Kidney epithelial cell (primary cell): ENCODE measurements around the gene CHRNE. TPM values are rescaled to one million over a fixed set of nuclear protein-coding genes. Genes with fewer than 3 reads are reported as not detected.

ENCODE experiments used
- DNase-seq: peaks from one replicate; pipeline ENCODE4 v3.0.0-alpha.2; 2010; ENCODE audit warnings: low read depth
- H3K27me3 ChIP-seq: 2 replicates; pipeline ENCODE4 v1.6.0; 2011; ENCODE audit warnings: low read length; ENCODE audit not compliant: control insufficient read depth, insufficient read depth
- H3K36me3 ChIP-seq: 2 replicates; pipeline ENCODE4 v1.5.1; 2011; ENCODE audit warnings: low read length; ENCODE audit not compliant: control insufficient read depth, insufficient read depth
- H3K4me3 ChIP-seq: 2 replicates; pipeline ENCODE4 v1.5.1; 2011; ENCODE audit warnings: low read depth, mild to moderate bottlenecking, control low read depth, low read length
- total RNA-seq: library from RNA; depleted of rRNA; stranded (reverse); fragments of >200 nt; gene quantifications from 2 replicates; pipeline ENCODE4 v1.2.3, GENCODE V29; 2015
- TF ChIP-seq, protein P1 (sequence below): IDR thresholded peaks from 2 replicates; pipeline ENCODE4 v1.5.1; 2011; ENCODE audit warnings: mild to moderate bottlenecking, moderate library complexity, low read length, control low read depth, inconsistent platforms; ENCODE audit not compliant: insufficient read depth, poor library complexity, severe bottlenecking

CHRNE gene
- total RNA-seq, 1 donor from 2014 or later = 2.0 TPM

DNA sequence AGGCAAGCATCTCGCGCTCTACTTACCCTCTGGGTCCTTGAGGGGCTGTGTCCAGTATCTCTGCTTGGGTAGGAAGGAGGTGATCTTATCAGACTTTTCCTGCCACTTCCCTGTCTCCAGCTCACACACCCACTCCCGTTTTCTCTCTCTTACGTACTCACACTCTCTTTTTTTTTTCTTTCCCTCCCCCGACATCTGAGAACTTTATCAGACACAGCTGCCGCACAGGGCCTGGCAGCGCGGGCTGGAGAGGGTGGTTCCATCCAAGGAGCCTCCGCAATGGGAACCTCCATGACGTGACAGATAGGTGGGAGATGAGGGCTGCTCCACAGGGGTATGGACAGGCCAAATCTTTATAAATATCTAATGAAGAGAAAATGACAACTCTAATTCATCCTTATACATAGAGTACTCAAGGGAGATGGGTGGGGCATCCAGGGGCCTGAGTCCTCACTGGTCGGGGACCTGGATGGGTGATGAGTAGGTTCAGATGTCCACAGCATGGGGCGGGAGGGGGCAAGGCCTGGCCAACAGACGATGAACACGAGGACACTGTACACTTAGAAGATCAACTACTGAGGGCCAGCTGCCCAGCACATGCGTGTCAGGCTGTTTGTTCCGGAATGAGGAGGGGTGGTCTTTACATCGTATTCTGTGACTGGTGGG, 46.5 kb downstream of the CHRNE start:
- Histone ChIP-seq H3K4me3 (no peak overlapping the region), H3K36me3 (no peaks in the 10 kb centered on the region), H3K27me3 (no peaks in the 10 kb centered on the region)
- no peak for DNase-seq
- TF ChIP-seq, protein P1, sequence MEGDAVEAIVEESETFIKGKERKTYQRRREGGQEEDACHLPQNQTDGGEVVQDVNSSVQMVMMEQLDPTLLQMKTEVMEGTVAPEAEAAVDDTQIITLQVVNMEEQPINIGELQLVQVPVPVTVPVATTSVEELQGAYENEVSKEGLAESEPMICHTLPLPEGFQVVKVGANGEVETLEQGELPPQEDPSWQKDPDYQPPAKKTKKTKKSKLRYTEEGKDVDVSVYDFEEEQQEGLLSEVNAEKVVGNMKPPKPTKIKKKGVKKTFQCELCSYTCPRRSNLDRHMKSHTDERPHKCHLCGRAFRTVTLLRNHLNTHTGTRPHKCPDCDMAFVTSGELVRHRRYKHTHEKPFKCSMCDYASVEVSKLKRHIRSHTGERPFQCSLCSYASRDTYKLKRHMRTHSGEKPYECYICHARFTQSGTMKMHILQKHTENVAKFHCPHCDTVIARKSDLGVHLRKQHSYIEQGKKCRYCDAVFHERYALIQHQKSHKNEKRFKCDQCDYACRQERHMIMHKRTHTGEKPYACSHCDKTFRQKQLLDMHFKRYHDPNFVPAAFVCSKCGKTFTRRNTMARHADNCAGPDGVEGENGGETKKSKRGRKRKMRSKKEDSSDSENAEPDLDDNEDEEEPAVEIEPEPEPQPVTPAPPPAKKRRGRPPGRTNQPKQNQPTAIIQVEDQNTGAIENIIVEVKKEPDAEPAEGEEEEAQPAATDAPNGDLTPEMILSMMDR = no peak

DNA sequence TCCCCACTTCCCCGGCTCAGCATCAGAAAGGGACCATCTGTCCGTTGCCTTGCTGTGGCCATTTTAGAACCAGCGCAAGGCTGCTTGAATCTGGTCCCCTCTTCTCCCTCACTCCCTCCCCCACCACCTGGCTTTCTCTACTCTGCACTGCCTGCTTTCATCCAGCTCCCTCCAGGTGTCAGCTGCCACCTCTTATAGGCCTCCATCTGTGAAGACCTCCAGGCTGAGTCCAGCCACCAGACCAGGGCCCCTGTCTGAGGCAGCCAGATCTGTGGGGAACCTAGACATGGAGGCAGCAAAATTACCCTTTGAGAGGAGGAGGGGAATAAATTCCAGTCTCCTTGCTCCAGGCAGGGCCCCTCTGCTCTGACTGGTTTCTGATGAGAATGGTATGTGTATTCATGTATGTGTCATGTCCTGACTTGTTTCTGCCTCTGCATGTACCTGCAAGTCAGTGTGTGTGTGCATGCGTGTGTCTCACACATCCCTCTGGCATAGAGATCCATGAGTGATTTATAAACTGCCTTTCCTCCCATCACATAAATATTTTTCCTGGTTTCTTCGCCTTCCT, 48.7 kb downstream of the CHRNE start:
- DNase-seq = no peak
- TF ChIP-seq, protein P1 = no peak
- H3K27me3 ChIP-seq = no peaks in the 10 kb centered on the region
- no peaks in the 10 kb centered on the region for H3K36me3 ChIP-seq
- H3K4me3 ChIP-seq = no peak overlapping the region

DNA sequence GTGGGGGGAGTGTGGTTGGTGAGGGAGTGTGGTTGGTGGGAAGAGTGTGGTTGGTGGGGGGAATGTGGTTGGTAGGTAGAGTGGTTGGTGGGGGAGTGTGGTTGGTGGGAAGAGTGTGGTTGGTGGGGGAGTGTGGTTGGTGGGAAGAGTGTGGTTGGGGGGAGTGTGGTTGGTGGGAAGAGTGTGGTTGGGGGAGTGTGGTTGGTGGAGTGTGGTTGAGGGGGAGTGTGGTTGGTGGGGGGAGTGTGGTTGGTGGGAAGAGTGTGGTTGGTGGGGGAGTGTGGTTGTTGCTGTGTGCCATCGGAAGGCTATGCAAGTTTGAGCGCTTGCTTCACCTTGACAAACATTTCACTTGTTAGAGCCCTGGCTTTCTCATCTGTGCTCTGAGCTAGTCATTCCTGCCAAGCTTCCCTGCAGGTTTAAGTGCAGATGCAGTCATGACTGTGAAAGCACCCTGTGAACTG, 49.7 kb downstream of the CHRNE start:
- no peaks in the 10 kb centered on the region for H3K36me3 ChIP-seq
- no peak overlapping the region for H3K4me3 ChIP-seq
- H3K27me3 ChIP-seq = no peaks in the 10 kb centered on the region
- TF ChIP-seq, protein P1 = no peak
- DNase-seq = no peak

DNA sequence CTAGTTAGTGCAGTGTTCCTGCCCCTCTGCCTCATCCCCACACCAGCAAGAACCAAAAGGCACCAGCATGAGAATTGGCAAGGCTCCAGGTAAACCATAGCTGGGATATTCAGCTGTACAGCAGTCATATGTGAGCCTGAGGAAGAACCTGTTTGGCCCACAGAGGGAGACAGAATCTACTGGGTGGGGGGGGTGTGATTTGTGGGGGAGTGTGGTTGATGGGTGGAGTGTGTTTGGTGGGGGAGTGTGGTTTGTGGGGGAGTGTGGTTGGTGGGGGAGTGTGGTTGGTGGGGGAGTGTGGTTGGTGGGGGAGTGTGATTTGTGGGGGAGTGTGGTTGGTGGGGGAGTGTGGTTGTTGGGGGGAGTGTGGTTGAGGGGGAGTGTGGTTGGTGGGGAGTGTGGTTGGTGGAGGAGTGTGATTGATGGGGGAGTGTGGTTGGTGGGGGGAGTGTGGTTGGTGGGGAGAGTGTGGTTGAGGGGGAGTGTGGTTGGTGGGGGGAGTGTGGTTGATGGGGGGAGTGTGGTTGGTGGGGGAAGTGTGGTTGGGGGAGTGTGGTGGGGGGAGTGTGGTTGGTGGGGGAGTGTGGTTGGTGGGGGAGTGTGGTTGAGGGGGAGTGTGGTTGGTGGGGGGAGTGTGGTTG, 50.2 kb downstream of the CHRNE start:
- Histone ChIP-seq H3K4me3 (no peak overlapping the region), H3K36me3 (no peaks in the 10 kb centered on the region), H3K27me3 (no peaks in the 10 kb centered on the region)
- DNase-seq = no peak
- TF ChIP-seq, protein P1 = no peak

DNA sequence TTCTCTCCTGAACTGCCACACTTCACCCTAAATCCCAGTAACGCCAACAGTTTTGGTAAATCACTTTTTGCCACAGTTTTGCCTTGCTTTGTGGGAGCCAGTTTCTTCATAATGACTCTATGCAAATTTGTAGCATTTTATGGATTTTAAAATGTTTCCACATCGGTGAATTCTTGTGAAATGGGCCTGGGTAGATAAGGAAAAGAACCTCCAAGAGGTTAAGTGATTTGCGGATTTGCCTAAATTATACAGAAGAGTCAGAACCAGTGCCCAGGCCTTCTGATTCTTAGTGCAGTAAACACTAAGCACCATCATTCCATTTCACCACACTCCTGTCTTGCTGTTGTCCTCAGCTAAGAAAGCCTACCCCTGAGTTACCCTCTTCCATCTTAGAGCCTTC, 51.8 kb downstream of the CHRNE start:
- no peaks in the 10 kb centered on the region for H3K27me3 ChIP-seq
- TF ChIP-seq, protein P1 = no peak
- no peak for DNase-seq
- H3K4me3 ChIP-seq = no peak overlapping the region
- H3K36me3 ChIP-seq = no peaks in the 10 kb centered on the region
